Panc1 (cell line): ENCODE results near the gene POU2F2. TPM values are rescaled to one million over a fixed set of nuclear protein-coding genes. Genes with fewer than 3 reads are reported as not detected.

Experiments used
- ATAC-seq: fragments of 200-7000 bp; cut with Tn5 transposase; 2 replicates; pipeline ENCODE4 v1.9.1; 2020; ENCODE audit warnings: mild to moderate bottlenecking, moderate library complexity
- BruUV-seq: library from RNA; stranded (reverse); fragments of 400-500 nt; replicated peaks from 2 replicates; lab custom pipeline; 2021; lab: Mats Ljungman, UMichigan
- CTCF ChIA-PET: fragments of 300-600 bp; sonication (Branson Sonifier 250); formaldehyde crosslinking; loops from one replicate; lab custom pipeline; 2022; ENCODE audit warnings: antibody characterized with exemption; lab: Charles Lee
- POLR2A ChIA-PET: fragments of 300-600 bp; sonication (Branson Sonifier 250); formaldehyde crosslinking; loops from one replicate; lab custom pipeline; 2022; ENCODE audit warnings: antibody characterized with exemption; lab: Charles Lee
- DNase-seq: peaks from one replicate; pipeline ENCODE4 v3.0.0-alpha.2; 2010; ENCODE audit warnings: low read depth, low spot score
- H3K27ac ChIP-seq: 2 replicates; pipeline ENCODE4 v1.5.1; 2011; ENCODE audit warnings: mild to moderate bottlenecking, low read length, inconsistent platforms
- H3K27me3 ChIP-seq: fragments of 200-500 bp; sonication (Bioruptor generic); 2 replicates; pipeline ENCODE4 v1.6.0; 2014; ENCODE audit warnings: low read length, inconsistent platforms; ENCODE audit not compliant: control insufficient read depth, insufficient read depth
- H3K36me3 ChIP-seq: fragments of 200-500 bp; sonication (Bioruptor generic); 2 replicates; pipeline ENCODE4 v1.5.1; 2014; ENCODE audit warnings: inconsistent platforms, mild to moderate bottlenecking, low read length, moderate library complexity; ENCODE audit not compliant: control insufficient read depth, insufficient read depth
- H3K4me1 ChIP-seq: 2 replicates; pipeline ENCODE4 v1.5.1; 2011; ENCODE audit warnings: inconsistent platforms, mild to moderate bottlenecking, low read length, moderate library complexity; ENCODE audit not compliant: control insufficient read depth, insufficient read depth
- H3K4me3 ChIP-seq, 2 experiments: 2 replicates each; pipeline ENCODE4 v1.5.1; 2011 to 2012; ENCODE audit warnings: low read depth in 2 of 2, low read length in 2 of 2, mild to moderate bottlenecking in 2 of 2, inconsistent platforms in 1 of 2, moderate library complexity in 1 of 2
- H3K9me3 ChIP-seq: fragments of 200-500 bp; sonication (Bioruptor generic); 2 replicates; pipeline ENCODE4 v1.5.1; 2014; ENCODE audit warnings: low read depth, mild to moderate bottlenecking, inconsistent platforms, low read length, moderate library complexity; ENCODE audit not compliant: control insufficient read depth, insufficient read depth
- CTCF ChIP-seq: fragments of 450-650 bp; IDR thresholded peaks from 2 replicates; pipeline ENCODE4 v1.5.1; 2017; ENCODE audit warnings: mild to moderate bottlenecking
- POLR2AphosphoS5 ChIP-seq: IDR thresholded peaks from 2 replicates; pipeline ENCODE4 v1.6.1; 2012; ENCODE audit warnings: mild to moderate bottlenecking, low read depth, low read length, moderate library complexity
- REST ChIP-seq, 2 experiments: IDR thresholded peaks; 2 replicates each; pipeline ENCODE4 v1.6.1; 2011 to 2012; ENCODE audit warnings: low read depth in 2 of 2, control low read depth in 1 of 2, low read length in 1 of 2, mild to moderate bottlenecking in 1 of 2, moderate library complexity in 1 of 2; ENCODE audit not compliant: insufficient read depth in 1 of 2
- SIN3A ChIP-seq: IDR thresholded peaks from 2 replicates; pipeline ENCODE4 v1.6.1; 2012; ENCODE audit warnings: low read depth, mild to moderate bottlenecking, low read length, moderate library complexity, borderline replicate concordance; ENCODE audit not compliant: insufficient read depth
- TCF7L2 ChIP-seq: IDR thresholded peaks from 2 replicates; pipeline ENCODE4 v1.6.1; 2011; ENCODE audit warnings: mild to moderate bottlenecking, low read depth, low read length, inconsistent platforms
- in situ Hi-C: cut with HindIII; loops from 2 replicates; pipeline ENCODE4 v1.10.0; 2016; ENCODE audit warnings: low sequenced_read_pairs, low pct_unique_long_range_greater_than_20kb
- intact Hi-C: fragments of 100-400 bp; cut with micrococcal nuclease; formaldehyde crosslinking; loops from one replicate; pipeline ENCODE4 v1.10.0; 2022; ENCODE audit not compliant: unreplicated experiment
- total RNA-seq: library from RNA; stranded (reverse); gene quantifications from one replicate; pipeline ENCODE4 v1.2.1, GENCODE V29; 2021; ENCODE audit not compliant: unreplicated experiment

POU2F2 gene
- total RNA-seq, 1 experiment from 2014 or later, result 0.10 TPM

- intact Hi-C loops, result no loop called here
- Histone ChIP-seq H3K9me3 (no peaks in the 10 kb centered on the region), H3K27me3 (no peaks in the 10 kb centered on the region), H3K27ac (no peak overlapping the region), H3K4me1 (no peaks in the 10 kb centered on the region), H3K36me3 (no peaks in the 10 kb centered on the region), H3K4me3 (no peak overlapping the region)
- DNase-seq, result no peak
- POLR2A ChIA-PET, result interaction anchor here (0.7 kb wide), 1 partner anchor 66 kb away, joined by 4 read pairs; no protein-coding TSS in a partner anchor
- TF ChIP-seq CTCF, result no peak
- TF ChIP-seq REST (IDR thresholded peaks at IDR 0.05; ENCODE audit: insufficient read depth in 1 of 2, low read depth in 2 of 2, low read length in 1 of 2), result no peak
- TF ChIP-seq POLR2AphosphoS5, result no peak
- TF ChIP-seq SIN3A, result no peak
- no peak for TF ChIP-seq TCF7L2
- ATAC-seq, result no peak
- in situ Hi-C loops, result no loop called here
- no TSS peak for BruUV-seq
- CTCF ChIA-PET, result interaction anchor here (0.6 kb wide), 1 partner anchor 11 kb away, joined by 7 read pairs; no protein-coding TSS in a partner anchor
These were observed 11.8 kb downstream of the POU2F2 start for GRCh38 chr19:42120276-42120980.

GRCh38 chr19:42117076-42117475 lies 15.2 kb downstream of the POU2F2 start:
- no peaks in the 10 kb centered on the region for H3K36me3 ChIP-seq
- ATAC-seq (no peak), DNase-seq (no peak)
- intact Hi-C loops, result no loop called here
- ChIA-PET POLR2A (no interaction called here), CTCF (no interaction called here)
- H3K27me3 ChIP-seq, result no peaks in the 10 kb centered on the region
- H3K4me1 ChIP-seq, result peaks cover 9% of the 10 kb centered on the region
- no TSS peak for BruUV-seq
- H3K4me3 ChIP-seq, result no peak overlapping the region
- TF ChIP-seq SIN3A (no peak), TCF7L2 (no peak), POLR2AphosphoS5 (no peak), REST (IDR thresholded peaks at IDR 0.05; ENCODE audit: insufficient read depth in 1 of 2, low read depth in 2 of 2, low read length in 1 of 2) (no peak), CTCF (no peak)
- in situ Hi-C loops, result no loop called here
- no peaks in the 10 kb centered on the region for H3K9me3 ChIP-seq
- H3K27ac ChIP-seq, result no peak overlapping the region
